NCI-H146 treated with DMSO at 0.1 percent for 48 hours (cell line): Measurements from ENCODE around the gene ITPKB.
A peak's percentile ranks its signal among the peaks of the same experiment; 100 is the strongest.
"Not testable (repeated sequence)": the region's sequence is repeated elsewhere in the genome, so short reads cannot be mapped to it uniquely, and the experiment has no call there.

ENCODE experiments used
- DNase-seq: peaks from one replicate; lab custom pipeline; 2025; ENCODE audit not compliant: unreplicated experiment; lab: John Stamatoyannopoulos, UW

Gene ITPKB

DNA sequence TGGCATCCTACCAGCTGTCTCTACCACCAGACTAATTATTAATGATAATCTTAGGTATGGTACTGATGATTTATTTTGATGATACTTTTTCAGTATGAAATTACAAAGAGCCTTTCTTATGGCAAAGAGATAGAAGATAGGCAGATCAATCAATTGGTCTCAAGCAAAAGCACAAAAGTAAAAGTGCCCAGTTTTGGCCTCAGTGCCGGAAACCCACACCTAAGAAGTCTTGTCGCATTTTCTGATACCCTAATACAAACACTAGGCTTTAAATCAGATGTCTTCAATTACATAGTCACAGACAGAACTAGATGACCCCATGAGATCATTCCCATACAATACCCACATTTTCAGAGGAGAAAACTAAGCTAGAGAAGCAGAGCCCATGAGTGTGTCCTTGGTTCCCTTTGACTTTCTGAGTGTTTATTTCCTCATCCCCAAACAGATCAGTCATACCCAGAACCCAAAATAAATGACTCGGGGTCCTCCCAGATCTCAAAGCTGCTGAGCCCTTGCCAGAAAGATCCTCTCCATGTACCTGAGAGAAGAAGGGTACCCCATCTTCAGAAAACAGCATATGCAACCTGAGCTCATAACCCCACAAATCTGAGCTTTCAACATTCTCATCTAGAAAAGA lies 7.7 kb downstream of the ITPKB start:
- no peak for DNase-seq

DNA sequence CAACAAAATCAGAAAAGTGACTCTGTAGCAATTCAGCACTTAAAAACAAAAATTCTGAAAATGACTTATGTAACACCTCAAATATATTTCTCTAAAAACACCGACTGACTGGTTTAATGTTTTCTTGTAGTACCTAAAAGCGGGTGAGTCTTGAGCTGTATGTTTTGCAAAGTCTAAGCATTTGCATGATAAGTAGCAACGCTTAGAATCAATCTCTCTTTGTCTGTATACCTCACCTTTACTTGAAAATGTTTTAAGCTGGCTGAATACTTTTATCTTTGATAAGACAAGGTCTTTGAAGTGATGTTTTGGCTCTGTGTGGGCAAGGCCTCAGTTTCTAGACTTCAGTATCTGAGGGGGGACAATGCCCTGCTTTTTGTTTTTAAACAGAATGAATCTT lies 8.2 kb downstream of the ITPKB start:
- DNase-seq = no peak

GRCh38 chr1:226730071-226730470 lies 9.0 kb downstream of the ITPKB start:
- DNase-seq = no peak

DNA sequence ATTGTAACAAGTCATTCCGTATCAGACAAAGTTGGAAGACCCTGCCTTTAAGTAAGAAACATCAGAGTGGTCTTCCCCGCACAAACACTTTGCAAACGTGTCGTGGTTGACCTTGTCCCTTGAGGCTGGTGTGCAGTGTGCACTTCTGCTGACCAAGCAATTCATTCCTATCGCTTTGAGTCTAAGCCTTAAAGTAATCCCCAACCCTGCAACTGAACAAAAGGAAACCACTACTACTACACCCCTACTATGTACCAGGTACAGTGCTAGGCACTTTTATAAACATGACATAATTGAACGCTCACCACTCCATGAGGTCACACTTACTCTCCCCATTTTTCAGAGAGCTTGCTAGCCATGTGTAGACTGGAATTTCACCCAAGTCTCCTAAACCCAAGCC lies 10.6 kb downstream of the ITPKB start:
- no peak for DNase-seq

DNA sequence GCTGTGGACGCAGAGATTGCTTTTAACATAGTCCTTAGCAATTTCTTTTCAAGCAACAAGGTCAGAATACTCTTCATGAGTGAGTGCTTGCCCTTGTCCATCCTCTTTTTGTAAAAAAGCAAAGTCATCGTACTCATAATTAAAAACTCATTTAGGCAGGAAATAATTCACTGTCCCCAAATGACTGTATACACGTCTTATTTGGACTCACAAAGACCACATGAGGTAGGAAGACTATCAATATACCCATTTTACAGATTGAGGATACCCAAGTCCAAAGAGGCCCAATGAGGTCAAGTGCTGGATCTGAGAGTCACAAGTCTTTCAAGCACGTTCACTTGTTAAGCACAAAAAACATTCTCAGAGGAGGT lies 13.2 kb downstream of the ITPKB start:
- no peak for DNase-seq

- peak; percentile 82 for DNase-seq
These were observed 15.2 kb downstream of the ITPKB start for GRCh38 chr1:226723657-226724532.

GRCh38 chr1:226722901-226723656 lies 16.0 kb downstream of the ITPKB start:
- no peak for DNase-seq

DNA sequence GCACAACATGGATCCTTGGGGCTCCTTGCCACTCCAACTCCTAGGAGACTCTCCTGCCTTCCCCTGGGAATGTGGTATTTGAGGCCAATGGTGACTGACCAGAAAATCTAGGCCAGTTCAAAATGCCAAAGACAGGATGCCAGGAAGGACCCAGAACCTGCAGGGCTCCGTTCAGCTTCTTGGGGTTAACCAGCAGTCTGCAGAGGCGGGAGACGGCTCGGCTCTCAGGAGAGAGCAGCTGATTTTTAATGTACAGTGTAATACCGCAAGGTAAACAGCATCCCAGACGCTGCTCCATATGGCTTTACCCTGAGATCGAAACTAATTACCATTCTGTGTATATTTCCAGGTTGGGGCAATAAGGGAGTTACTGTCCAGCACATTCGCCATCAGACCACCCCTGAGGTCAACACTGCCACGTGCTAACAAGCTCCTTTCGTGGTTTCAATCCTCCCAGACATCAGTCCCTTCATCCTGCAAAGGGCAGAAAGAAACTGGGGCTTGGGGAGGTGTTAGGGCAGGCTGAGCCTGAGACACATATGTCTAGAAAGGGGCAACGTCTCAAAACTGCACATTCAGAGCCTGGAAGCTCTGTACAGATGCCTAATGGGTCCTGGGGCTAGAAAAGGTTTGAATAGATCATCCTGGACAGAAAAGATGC lies 16.7 kb downstream of the ITPKB start:
- peak; percentile 47 for DNase-seq

DNA sequence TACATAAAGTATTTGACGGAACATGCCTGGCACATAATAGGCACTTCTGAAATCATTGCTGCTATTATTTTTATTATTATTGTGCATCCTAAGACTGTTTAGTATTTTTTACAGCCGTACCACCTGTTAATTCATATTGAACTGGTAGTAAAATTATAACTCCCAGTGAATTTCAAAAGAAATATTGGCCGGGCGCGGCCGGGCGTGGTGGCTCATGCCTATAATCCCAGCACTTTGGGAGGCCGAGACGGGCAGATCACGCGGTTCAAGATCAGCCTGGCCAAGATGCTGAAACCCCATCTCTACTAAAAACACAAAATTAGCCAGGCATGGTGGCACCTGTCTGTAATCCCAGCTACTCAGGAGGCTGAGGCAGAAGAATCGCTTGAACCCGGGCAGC lies 18.5 kb downstream of the ITPKB start:
- DNase-seq = not testable (repeated sequence)

GRCh38 chr1:226719596-226720387 lies 19.3 kb downstream of the ITPKB start:
- DNase-seq = no peak

GRCh38 chr1:226717256-226717909 lies 21.7 kb downstream of the ITPKB start:
- no peak for DNase-seq

GRCh38 chr1:226716577-226716976 lies 22.5 kb downstream of the ITPKB start:
- no peak for DNase-seq

GRCh38 chr1:226714148-226714547 lies 24.9 kb downstream of the ITPKB start:
- DNase-seq = no peak

- DNase-seq = no peak
These were observed 26.2 kb downstream of the ITPKB start for GRCh38 chr1:226712742-226713419.

DNA sequence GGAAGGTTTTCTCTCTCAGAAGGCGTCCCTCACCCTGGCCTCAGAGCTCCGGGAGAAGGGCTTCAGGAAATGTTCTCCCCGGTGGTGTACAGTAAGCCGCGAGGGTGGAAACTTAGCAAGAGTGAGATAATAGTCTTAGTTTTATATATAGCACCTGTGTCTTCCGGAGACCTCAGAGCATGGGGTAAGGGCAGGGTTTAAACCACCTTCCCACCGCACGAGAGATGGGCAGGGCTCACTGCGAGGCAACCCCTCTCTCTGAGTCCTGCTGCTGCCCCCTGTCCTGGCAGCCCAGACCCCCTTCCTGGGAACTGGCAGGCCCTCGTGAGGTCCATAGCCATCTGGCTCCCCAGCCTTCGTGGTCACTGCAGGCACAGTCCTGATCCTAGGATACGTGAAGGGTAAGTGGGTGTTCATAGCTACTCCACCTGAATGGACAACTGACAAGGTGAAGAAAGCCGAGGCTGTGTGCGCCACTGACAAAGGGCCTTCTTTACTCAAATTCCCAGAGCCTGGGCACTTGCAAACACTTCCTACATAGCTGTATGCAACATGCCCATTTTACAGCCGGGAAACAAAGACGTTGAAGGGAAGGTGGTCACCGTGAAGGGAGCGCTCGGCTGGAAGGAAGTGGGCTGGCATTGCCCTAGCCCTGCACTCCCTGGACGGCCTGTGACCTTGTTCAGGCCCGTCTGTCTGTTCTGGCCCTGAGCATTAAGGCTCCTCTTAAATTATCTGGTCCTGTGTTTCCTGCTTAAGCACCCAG lies 26.9 kb downstream of the ITPKB start:
- no peak for DNase-seq

GRCh38 chr1:226710501-226710900 lies 28.6 kb downstream of the ITPKB start:
- DNase-seq = no peak

GRCh38 chr1:226709953-226710352 lies 29.1 kb downstream of the ITPKB start:
- DNase-seq = no peak

DNA sequence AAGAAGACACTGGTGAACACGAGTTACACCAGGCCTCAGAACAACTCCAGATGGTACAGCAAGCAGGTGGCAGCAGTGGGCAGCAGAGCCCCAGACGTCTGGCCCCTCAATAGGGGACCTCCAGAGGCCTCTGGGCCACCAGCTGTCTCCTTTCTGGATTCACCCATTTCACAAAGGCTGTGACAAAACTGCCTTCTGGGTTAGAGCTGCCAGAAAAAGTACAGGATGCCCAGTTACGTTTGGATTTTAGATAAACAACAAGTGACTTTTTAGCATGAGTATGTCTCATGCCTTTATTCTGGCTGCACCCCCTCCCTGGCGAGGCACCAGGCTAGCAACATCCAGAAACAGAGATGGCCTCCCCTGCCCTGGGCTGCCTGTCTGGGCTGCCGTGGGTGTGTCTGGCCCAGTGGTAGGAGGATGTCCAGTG lies 30.1 kb downstream of the ITPKB start:
- no peak for DNase-seq

DNA sequence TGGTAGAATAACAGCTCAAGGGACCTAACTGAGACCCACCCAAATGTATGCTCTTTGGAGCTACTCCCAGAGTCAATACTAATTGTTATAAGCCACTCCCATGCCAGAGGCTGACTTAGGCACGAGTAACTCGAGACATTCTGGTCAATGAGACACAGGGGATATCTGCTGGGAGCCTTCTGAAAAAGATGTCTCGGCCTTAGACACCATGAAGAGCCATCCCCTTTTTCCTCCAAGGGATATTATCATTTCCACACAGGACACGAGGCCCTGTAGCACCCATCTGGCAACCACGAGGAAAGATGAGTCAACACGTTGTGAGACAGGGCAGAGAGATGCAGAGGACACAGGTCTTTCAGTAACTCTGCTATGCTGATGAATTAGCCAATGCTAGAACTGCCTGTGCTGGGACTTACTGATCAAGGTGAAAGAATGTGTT lies 30.7 kb downstream of the ITPKB start:
- no peak for DNase-seq
